Sigmoid colon (tissue), 7 donors: ENCODE measurements around the gene MCC. TPM values are rescaled to one million over a fixed set of nuclear protein-coding genes. Genes with fewer than 3 reads are reported as not detected.

Source experiments
- DNase-seq: peaks from one replicate; pipeline ENCODE4 v3.0.0-alpha.2; 2019
- H3K27ac ChIP-seq, 4 donors: fragments of 200-600 bp; sonication (generic); one replicate each; pipeline ENCODE4 v1.5.1; 2016 to 2019; ENCODE audit warnings: mild to moderate bottlenecking in 1 of 4
- H3K27me3 ChIP-seq, 3 donors: fragments of 200-600 bp; sonication (generic); one replicate each; pipeline ENCODE4 v1.5.1; 2019; ENCODE audit warnings: mild to moderate bottlenecking in 1 of 3
- H3K36me3 ChIP-seq, 4 donors: fragments of 200-600 bp; sonication (generic); one replicate each; pipeline ENCODE4 v1.5.1; 2016 to 2019
- H3K4me1 ChIP-seq, 4 donors: fragments of 200-600 bp; sonication (generic); one replicate each; pipeline ENCODE4 v1.5.1; 2017 to 2019
- H3K4me3 ChIP-seq, 4 donors: fragments of 200-600 bp; sonication (generic); one replicate each; pipeline ENCODE4 v1.5.1; 2017 to 2019; ENCODE audit warnings: mild to moderate bottlenecking in 2 of 4, moderate library complexity in 1 of 4
- H3K9me3 ChIP-seq, 4 donors: fragments of 200-600 bp in 3 of 4; sonication (generic) in 3 of 4; one replicate each; pipeline versions ENCODE4 v1.5.1 to v1.6.1; 2013 to 2019
- EP300 ChIP-seq, 4 donors: sonication (generic); formaldehyde crosslinking; IDR thresholded peaks; one replicate each; pipeline ENCODE4 v1.6.1; 2017; ENCODE audit warnings: antibody characterized with exemption in 4 of 4
- POLR2A ChIP-seq, 2 donors: fragments of 450-650 bp; IDR thresholded peaks; one replicate each; pipeline ENCODE4 v1.6.1; 2016; ENCODE audit warnings: antibody characterized with exemption in 2 of 2, mild to moderate bottlenecking in 2 of 2, moderate library complexity in 2 of 2
- POLR2AphosphoS5 ChIP-seq, 4 donors: sonication (generic); formaldehyde crosslinking; IDR thresholded peaks; one replicate each; pipeline ENCODE4 v1.6.1; 2017; ENCODE audit warnings: antibody characterized with exemption in 4 of 4
- WGBS, 2 donors: extraction: QIAGEN DNeasy Blood & Tissue Kit; methylation state at CpG; one replicate each; pipeline ENCODE4 v1.1.7; 2013; 5-methylcytosine and 5-hydroxymethylcytosine counted together
- intact Hi-C: fragments of 100-400 bp; cut with DNase I; formaldehyde crosslinking; loops from one replicate; pipeline ENCODE4 v1.15.1; 2023
- polyA plus RNA-seq, 3 donors: library from polyadenylated mRNA; stranded (reverse); fragments of 200-250 nt; gene quantifications; one replicate each; pipeline ENCODE4 v1.2.3, GENCODE V29; 2013
- total RNA-seq, 4 donors: library from RNA; depleted of rRNA; stranded (reverse); fragments of >200 nt; gene quantifications; one replicate each; pipeline ENCODE4 v1.1.0, GENCODE V29; 2016
- TF ChIP-seq, protein P1 (sequence below), 4 experiments: fragments of 450-650 bp in 3 of 4; fragments of 200-600 bp in 1 of 4; IDR thresholded peaks; one replicate each; pipeline ENCODE4 v1.5.1; 2016 to 2019; ENCODE audit warnings: antibody characterized with exemption in 4 of 4, mild to moderate bottlenecking in 3 of 4, moderate library complexity in 2 of 4
- donor health status: healthy with polysubstance abuse.
- donor health status: Bipolar disorder and iron deficiency.
- donor health status: healthy.

Gene MCC
- total and polyA plus RNA-seq, 7 donors: 0.69 to 14.0 (median 9.1) TPM

DNA sequence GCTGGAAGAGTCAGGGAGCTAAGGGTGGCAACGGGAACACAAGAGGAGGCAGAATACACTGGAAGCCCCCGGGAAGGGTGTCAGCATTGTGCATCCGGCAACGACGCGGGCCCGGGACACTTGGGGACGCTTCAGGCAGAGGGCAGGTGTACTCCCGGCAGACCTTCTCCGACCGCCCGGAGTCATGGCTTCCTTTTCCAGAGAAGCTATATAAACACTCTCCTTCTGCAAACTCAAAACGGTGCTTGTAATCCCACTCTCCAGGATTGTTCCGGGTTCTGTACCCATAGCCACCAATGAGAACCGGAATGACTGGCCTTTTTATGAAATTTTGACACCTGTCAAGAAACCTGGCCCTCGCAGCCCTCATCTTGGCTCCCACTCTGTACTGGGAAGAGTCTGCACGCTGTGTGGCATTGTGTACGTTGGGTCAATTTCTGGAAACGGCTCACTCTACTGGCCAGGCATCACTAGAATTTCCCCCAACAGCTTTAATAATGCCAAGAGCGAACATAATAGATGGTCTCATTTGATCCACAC is 462 bp upstream of the MCC start:
- H3K27me3 ChIP-seq: no peaks in the 10 kb centered on the region
- 8 to 23% methylated on average over 20 of the region's 20 CpGs for WGBS, 2 donors
- H3K36me3 ChIP-seq: no peaks in the 10 kb centered on the region
- H3K9me3 ChIP-seq: peaks cover 0 to 11% (median 3%) of the 10 kb centered on the region in 4 donors
- H3K4me1 ChIP-seq: peaks cover 0 to 22% (median 10%) of the 10 kb centered on the region in 4 donors
- H3K4me3 ChIP-seq: peak overlapping the region; percentile 48 to 71 (median 66)
- peak overlapping the region in 3 of 4 donors; percentile 46 to 65 (median 50) for H3K27ac ChIP-seq
- DNase-seq: no peak
- TF ChIP-seq POLR2A (IDR thresholded peaks at IDR 0.05): no peak
- TF ChIP-seq, protein P1, sequence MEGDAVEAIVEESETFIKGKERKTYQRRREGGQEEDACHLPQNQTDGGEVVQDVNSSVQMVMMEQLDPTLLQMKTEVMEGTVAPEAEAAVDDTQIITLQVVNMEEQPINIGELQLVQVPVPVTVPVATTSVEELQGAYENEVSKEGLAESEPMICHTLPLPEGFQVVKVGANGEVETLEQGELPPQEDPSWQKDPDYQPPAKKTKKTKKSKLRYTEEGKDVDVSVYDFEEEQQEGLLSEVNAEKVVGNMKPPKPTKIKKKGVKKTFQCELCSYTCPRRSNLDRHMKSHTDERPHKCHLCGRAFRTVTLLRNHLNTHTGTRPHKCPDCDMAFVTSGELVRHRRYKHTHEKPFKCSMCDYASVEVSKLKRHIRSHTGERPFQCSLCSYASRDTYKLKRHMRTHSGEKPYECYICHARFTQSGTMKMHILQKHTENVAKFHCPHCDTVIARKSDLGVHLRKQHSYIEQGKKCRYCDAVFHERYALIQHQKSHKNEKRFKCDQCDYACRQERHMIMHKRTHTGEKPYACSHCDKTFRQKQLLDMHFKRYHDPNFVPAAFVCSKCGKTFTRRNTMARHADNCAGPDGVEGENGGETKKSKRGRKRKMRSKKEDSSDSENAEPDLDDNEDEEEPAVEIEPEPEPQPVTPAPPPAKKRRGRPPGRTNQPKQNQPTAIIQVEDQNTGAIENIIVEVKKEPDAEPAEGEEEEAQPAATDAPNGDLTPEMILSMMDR (IDR thresholded peaks at IDR 0.05): no peak
- TF ChIP-seq POLR2AphosphoS5 (IDR thresholded peaks at IDR 0.05): no peak
- TF ChIP-seq EP300 (IDR thresholded peaks at IDR 0.05): no peak
- intact Hi-C loops: loop anchor here (10.0 kb wide), 1 partner anchor 194 kb away; no protein-coding TSS in a partner anchor

DNA sequence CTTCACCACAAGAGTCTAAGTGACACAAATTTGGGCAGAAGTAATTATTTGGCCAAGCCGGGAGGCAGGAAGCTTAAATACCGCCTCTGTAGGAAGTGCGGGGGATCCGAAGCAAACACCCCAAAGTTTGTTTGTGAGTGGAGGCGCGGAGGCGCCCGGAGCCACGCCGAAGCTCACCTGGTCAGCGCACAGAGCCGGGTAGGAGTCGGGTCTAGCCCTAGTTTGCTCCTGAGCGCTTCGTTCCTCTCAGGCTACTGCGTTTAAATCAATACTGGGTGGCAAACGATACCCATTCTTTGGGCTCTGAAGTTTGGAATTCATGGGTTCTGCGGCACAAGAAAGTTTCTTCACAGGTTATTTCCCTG is 855 bp downstream of the MCC start:
- whole genome bisulfite sequencing, 2 donors: 2 to 5% methylated on average over 18 of the region's 18 CpGs
- H3K4me3 ChIP-seq: peak overlapping the region; percentile 48 to 71 (median 66)

DNA sequence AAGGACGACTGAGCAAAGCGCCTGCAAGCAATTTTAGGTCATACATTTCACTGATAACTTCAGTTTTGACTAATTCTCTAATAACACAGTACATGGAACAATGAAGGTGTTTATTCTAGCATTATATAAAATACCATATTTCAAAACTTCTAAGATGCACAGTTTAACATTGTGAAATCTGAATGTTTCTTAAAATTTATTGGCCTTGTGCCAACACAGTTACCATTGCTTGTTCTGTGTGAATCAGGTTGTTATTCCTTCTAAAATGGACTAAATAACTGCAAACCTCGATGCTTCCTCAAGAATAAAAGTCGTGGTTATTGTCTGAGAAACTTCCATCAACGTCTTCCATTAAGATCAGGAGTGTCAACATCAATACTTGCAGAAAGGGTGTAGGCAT is 8.0 kb downstream of the MCC start:
- H3K27ac ChIP-seq: no peak overlapping the region
- WGBS, 2 donors: 82% methylated on average over 5 of the region's 5 CpGs
- no peaks in the 10 kb centered on the region for H3K27me3 ChIP-seq
- DNase-seq: no peak
- H3K36me3 ChIP-seq: no peaks in the 10 kb centered on the region
- TF ChIP-seq, protein P1 (IDR thresholded peaks at IDR 0.05): no peak
- no peak for TF ChIP-seq POLR2AphosphoS5 (IDR thresholded peaks at IDR 0.05)
- no peak for TF ChIP-seq POLR2A (IDR thresholded peaks at IDR 0.05)
- no peak for TF ChIP-seq EP300 (IDR thresholded peaks at IDR 0.05)
- H3K4me1 ChIP-seq: no peaks in the 10 kb centered on the region
- intact Hi-C loops: loop anchor here (10.0 kb wide), 1 partner anchor 185 kb away; no protein-coding TSS in a partner anchor
- H3K9me3 ChIP-seq: no peaks in the 10 kb centered on the region
- H3K4me3 ChIP-seq: no peak overlapping the region

More for the DNA sequence above, 855 bp downstream of the MCC start:
- Histone ChIP-seq H3K27ac (peak overlapping the region in 2 of 4 donors; percentile 46 to 65), H3K36me3 (no peaks in the 10 kb centered on the region), H3K27me3 (no peaks in the 10 kb centered on the region), H3K9me3 (peaks cover 0 to 11% (median 3%) of the 10 kb centered on the region in 4 donors), H3K4me1 (peaks cover 0 to 22% (median 10%) of the 10 kb centered on the region in 4 donors)
- intact Hi-C loops: loop anchor here (10.0 kb wide), 1 partner anchor 193 kb away; no protein-coding TSS in a partner anchor
- DNase-seq: no peak
- TF ChIP-seq, protein P1 (IDR thresholded peaks at IDR 0.05): no peak
- TF ChIP-seq POLR2AphosphoS5 (IDR thresholded peaks at IDR 0.05): no peak
- no peak for TF ChIP-seq POLR2A (IDR thresholded peaks at IDR 0.05)
- no peak for TF ChIP-seq EP300 (IDR thresholded peaks at IDR 0.05)

DNA sequence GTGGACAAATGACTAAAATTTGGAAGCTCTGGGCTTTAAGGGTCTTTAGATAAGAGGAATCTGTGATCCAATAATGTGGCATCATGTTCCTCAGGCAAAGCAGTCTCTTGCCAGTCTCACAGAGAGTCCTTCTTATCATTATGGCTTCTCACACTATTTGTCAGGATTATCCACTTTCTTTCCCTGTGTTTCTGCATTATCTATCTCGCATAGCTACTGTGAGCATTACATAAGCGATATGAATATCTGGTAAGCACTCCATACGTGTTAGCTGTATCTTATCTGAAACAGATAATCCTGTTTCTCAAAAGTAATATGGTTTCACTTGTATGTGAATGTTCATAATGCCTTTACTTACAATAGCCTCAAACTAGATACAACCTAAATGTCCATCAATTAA is 9.6 kb downstream of the MCC start:
- H3K27me3 ChIP-seq: no peaks in the 10 kb centered on the region
- 93% methylated on average over 3 of the region's 3 CpGs for WGBS, 2 donors
- no peak for DNase-seq
- no peaks in the 10 kb centered on the region for H3K9me3 ChIP-seq
- TF ChIP-seq EP300 (IDR thresholded peaks at IDR 0.05) (no peak), POLR2A (IDR thresholded peaks at IDR 0.05) (no peak), POLR2AphosphoS5 (IDR thresholded peaks at IDR 0.05) (no peak)
- TF ChIP-seq, protein P1 (IDR thresholded peaks at IDR 0.05): no peak
- intact Hi-C loops: no loop called here
- no peaks in the 10 kb centered on the region for H3K36me3 ChIP-seq
- H3K27ac ChIP-seq: no peak overlapping the region
- H3K4me1 ChIP-seq: no peaks in the 10 kb centered on the region
- no peak overlapping the region for H3K4me3 ChIP-seq
